ENCODE data around the gene CYSLTR1.
"Not testable (repeated sequence)": the region's sequence is repeated elsewhere in the genome, so short reads cannot be mapped to it uniquely, and the experiment has no call there.

CYSLTR1 gene

GRCh38 chrX:78316265-78316664 is 11.1 kb downstream of the CYSLTR1 start:
- DNase-seq (ENCODE audit: extremely low read depth, low read depth): no peak
- no peak for TF ChIP-seq CTCF (IDR thresholded peaks at IDR 0.05; ENCODE audit: low read depth, low read length, missing control alignments)
- H3K4me3 ChIP-seq (replicated peaks; ENCODE audit: low read depth, low read length): no peak overlapping the region

GRCh38 chrX:78315745-78316144 is 11.7 kb downstream of the CYSLTR1 start:
- DNase-seq (ENCODE audit: extremely low read depth, low read depth): no peak
- no peak overlapping the region for H3K4me3 ChIP-seq (replicated peaks; ENCODE audit: low read depth, low read length)
- TF ChIP-seq CTCF (IDR thresholded peaks at IDR 0.05; ENCODE audit: low read depth, low read length, missing control alignments): no peak

DNA sequence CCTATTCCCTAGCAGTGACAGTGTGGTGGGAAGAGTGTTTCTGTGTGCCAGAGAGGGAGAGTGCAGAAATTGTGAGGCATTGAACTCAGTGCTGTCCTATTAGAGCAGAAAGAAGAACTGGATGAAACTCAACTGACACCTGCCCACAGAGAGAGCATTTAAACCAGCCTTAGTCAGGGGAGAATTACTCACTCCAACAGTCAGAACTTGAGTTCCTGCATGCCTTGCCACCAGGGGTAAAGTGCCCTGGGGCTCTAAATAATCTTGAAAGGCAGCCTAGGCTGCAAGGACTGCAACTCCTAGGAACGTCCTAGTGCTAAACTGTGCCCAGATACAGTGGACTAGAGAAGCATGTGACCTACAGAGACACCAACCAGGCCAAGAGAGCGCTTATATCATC is 12.8 kb downstream of the CYSLTR1 start:
- TF ChIP-seq CTCF (IDR thresholded peaks at IDR 0.05; ENCODE audit: low read depth, low read length, missing control alignments): no peak
- no peak overlapping the region for H3K4me3 ChIP-seq (replicated peaks; ENCODE audit: low read depth, low read length)
- DNase-seq (ENCODE audit: extremely low read depth, low read depth): no peak

DNA sequence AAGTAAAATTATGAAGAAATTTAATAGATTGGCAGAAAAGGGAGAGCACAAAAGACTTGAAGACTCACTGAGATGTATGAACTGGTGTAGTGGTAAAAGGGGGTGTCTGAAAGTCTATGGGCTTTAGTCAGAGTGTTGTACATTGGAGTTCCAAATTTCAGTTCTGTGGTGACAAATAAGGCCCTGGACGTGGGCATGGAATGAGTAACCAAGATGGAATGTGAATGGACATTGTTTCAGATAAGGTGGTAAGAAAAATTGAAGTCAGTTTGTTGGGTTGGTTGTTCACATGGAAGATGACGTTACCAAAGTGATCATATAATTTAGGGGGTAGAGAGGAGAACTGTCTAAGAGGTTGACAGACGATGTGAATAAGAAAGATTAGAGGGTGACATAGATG is 13.9 kb downstream of the CYSLTR1 start:
- DNase-seq (ENCODE audit: extremely low read depth, low read depth): no peak
- H3K4me3 ChIP-seq (replicated peaks; ENCODE audit: low read depth, low read length): no peak overlapping the region
- TF ChIP-seq CTCF (IDR thresholded peaks at IDR 0.05; ENCODE audit: low read depth, low read length, missing control alignments): no peak

GRCh38 chrX:78307665-78308064 is 19.7 kb downstream of the CYSLTR1 start:
- no peak for DNase-seq (ENCODE audit: extremely low read depth, low read depth)
- no peak for TF ChIP-seq CTCF (IDR thresholded peaks at IDR 0.05; ENCODE audit: low read depth, low read length, missing control alignments)
- no peak overlapping the region for H3K4me3 ChIP-seq (replicated peaks; ENCODE audit: low read depth, low read length)

DNA sequence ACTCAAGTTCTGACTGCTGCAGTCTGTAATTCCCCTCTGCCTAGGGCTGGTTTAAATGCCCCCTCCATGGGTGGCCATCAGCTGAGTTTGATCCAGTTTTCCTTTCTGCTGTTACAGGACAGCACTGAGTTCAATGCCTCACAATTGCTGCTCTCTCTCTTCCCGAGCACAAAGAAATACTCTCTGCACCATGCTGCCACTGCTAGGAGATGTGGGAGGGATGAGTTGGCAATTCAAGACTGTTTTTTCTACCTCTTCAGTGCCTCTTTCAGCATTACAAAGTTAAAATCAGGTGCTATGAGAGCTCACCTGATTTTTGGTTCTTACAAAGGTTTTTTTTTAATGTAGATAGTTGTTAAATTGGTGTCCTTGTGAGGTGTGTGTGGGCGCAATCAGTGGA is 24.3 kb downstream of the CYSLTR1 start:
- TF ChIP-seq CTCF (IDR thresholded peaks at IDR 0.05; ENCODE audit: low read depth, low read length, missing control alignments): no peak
- no peak overlapping the region for H3K4me3 ChIP-seq (replicated peaks; ENCODE audit: low read depth, low read length)
- no peak for DNase-seq (ENCODE audit: extremely low read depth, low read depth)

GRCh38 chrX:78300933-78301332 is 26.5 kb downstream of the CYSLTR1 start:
- H3K4me3 ChIP-seq (replicated peaks; ENCODE audit: low read depth, low read length); DNase-seq (ENCODE audit: extremely low read depth, low read depth): not testable (repeated sequence)

All from HFF-Myc (cell line).